PC-9 (cell line): ENCODE measurements around the gene HSPB8.

Source experiments
- CTCF ChIP-seq: fragments of 200-600 bp; sonication (generic); conservative IDR thresholded peaks from 2 replicates; pipeline ENCODE4 v1.6.1; 2017; ENCODE audit warnings: mixed run types, antibody characterized with exemption, mild to moderate bottlenecking, moderate library complexity
- EZH2 ChIP-seq: fragments of 200-600 bp; sonication (generic); IDR thresholded peaks from 2 replicates; pipeline ENCODE4 v1.8.0; 2017; ENCODE audit warnings: antibody characterized with exemption, low read depth

GRCh38 chr12:119204131-119204530 lies 25.4 kb downstream of the HSPB8 start:
- TF ChIP-seq CTCF (no peak), EZH2 (no peak)
